NCI-H1092 (cell line): Measurements from ENCODE around the gene SHANK2.

ENCODE experiments used
- DNase-seq: peaks from one replicate; lab custom pipeline; 2025; lab: John Stamatoyannopoulos, UW

Gene SHANK2

DNA sequence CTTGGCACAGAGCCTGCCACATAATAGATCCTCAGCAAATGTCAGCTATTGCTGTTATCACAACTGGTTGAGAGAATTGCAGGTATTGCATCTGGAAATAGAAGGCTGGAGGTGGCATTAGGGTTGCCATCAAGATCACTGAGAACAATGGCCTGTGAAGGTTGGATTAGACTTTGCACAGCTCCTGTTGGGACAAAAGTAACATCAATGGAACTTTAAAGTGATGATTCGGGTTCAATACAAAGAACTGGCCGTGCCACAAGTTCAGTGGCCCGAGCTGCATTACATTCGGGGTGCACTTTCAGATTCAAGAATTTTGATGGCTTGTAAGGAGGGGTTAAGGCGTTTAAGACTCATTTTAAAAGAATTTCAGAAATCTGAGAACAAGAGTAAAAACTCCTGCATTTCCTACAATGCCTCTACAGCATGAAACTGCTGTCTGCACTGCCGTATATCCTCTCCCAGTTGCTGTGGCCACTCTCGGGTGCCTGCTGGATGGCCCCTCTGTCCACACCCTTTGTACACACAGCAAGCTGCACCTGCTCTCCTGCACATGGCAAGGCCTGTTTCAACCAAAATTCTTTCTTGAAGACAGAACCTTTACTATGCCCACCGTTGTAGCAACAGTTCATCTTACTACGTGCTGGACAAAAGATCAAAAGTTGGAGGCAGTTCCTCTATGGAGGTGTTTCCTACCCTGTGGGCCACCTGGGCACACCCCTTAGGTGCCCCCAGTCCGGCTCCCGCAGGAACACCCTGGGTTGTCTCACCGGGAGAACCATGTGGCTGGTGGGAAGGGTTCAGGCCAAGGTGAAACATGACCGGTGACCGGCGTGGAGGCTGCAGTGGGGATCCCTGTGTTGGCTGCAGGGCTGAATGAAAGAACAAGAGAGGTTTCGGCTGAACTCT, 17.5 kb upstream of the SHANK2 start:
- no peak for DNase-seq

DNA sequence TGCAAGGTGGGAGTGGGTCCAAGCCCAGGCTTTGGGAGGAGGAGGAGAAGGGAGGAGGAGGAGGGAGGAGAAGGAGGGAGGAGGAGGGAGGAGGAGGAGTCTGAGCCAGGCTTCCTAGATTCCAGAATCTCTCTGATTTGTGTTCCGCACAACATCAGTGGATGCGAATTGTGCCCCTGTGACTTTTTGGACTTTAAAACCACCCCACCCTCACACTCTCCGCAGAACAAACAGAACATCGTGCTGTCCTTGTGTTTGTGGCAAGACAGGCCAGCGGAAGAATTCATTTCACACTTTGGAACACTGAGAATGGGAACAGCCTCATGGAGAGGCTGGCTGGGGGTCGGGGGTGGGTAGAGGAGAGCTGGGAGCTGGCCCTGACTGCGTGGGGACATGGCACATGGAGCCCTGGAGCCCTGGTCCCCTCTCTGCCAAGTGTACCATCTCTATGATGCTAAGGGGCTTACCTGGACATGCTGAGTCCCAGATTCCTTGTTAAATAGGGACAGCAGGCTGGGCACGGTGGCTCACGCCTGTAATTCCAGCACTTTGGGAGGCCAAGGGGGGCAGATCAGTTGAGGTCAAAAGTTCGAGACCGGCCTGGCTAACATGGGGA, 16.4 kb upstream of the SHANK2 start:
- no peak for DNase-seq

DNA sequence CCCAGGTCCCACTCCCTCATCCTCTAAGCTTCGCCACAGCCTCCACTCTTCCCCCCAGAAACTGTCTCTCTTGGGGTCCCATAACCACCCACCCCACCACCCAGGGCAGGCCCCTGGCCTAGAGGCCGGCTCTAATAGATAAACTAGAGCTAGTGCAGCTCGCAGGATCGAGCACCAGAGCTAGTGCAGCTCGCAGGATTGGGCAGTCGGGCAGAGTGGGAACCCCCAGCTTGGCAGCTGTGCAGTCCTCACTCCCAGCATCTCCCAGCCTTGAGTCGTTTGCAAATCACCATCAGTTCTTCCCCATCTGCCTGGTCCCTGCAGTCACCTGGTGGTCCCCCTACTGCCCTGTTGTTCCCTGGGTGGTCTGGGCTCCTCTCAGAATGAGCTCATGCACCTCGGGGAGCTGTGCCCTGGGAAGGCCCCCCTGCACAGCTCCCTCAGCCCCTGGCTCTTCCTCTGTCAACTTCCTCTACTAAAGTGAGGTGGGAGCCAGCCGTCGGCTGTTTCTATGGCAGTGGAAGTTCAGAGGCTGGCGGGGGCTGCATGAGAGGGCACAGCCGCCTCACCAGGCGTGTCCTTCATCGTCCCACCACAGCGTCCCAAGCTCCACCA, 15.5 kb upstream of the SHANK2 start:
- DNase-seq, result no peak

DNA sequence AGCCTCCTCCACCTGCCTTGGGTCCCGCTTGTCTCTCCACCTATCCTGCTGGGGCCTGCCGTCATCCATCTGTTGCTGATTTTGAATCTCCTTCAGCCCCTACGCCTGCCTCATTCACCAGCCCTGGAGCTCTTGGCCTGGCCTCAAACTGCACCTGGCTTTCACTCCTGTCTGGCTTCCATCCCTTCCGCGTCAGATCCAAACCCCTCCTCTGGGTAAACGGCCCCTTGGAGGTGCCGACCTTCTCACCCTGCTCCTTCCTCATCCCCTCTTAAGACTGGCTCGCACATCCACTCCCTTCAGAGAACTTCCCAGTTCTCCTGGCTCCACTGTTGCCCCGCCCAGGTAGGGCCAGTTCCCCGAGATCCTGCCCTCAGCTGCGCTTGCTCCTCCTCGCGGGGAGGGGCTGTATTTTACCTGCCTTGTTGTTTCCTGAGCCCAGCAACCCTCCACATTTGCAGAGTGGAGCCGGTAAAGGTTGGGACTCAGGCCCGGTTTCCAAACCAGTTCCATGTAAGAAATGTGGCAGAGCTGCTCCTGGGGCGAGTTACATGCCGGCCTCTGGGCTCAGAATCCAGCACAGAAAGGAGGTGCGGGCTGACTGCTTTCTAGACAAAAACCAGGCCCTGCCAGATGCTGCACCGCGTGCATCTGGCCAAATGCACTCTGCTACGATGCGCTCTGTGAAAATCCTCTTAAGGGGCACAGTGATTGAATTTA, 13.9 kb upstream of the SHANK2 start:
- no peak for DNase-seq

DNA sequence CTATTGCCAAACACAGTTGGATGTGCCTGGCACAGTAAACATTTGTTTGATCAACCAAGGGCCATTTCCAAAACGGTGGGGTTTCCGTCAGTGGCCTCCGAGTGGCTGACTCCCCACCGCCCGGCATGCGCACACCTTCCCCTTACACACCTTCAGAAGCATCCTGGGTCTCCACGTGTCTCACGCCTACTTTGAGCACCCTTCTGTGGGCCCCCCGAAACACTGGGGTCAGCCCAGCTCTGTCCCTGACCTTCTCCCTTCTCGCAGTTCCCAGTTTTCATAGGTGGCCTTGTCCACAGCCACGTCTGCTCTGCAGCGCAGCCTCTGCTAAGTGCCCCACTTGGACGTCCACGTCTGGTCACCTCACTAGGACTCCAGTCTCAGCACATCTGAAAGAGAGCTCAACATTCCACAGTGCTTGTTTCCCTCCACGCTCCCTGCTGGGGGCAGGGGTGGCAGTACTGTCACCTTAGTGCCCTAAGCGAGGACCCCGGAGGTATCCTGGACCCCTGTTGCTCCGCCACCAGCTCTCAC, 13.2 kb upstream of the SHANK2 start:
- no peak for DNase-seq

DNA sequence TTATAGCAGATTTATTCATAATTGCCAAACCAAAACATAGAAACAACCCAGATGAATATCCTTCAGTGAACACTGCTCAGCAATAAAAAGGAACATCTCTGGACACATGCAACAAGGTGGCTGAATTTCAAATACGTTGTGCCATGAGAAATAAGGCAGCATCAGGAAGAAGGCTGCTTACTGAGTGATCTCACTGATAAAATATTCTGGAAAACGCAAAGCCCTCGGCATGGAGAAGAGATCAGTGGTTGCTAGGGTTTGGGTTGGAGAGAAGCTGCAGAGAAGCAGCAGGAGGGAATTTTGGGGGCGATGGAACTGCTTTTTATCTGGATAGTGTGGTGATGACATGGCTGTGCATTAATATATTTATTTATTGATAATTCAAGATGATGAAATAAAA, 11.0 kb upstream of the SHANK2 start:
- DNase-seq, result no peak

DNA sequence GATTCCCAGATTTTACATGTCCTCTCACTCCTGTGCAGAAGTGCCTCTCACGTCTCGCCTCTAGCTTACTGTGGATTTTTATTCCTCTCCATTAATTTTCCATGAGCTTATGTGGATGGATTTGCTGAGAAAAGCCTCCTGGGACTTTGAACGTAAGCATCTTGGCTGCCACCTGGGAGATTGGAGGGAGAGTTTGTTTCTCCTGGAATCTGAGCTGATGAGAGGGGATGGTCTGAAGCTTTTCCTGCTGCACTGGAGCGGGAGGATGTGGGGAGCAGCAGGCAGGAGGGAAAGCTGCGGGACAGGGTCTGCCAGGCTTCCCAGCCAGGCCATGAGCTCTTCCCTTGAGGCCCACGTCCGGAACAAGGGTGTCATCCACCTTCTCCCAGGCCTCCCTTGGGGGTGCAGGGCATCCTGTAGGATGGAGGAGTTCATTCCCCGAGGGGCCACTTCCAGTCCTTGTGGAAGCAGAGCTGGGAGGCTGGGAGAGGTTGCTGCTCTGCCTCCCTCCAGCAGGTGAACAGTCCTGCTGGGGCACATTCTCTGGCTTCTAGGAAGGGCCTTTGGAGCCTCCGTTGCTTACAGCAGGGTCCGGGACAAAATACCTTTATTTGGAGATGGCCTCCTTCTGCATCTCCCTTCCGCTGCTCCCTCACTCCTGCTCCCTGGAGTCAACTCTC, 3.6 kb upstream of the SHANK2 start:
- no peak for DNase-seq

DNA sequence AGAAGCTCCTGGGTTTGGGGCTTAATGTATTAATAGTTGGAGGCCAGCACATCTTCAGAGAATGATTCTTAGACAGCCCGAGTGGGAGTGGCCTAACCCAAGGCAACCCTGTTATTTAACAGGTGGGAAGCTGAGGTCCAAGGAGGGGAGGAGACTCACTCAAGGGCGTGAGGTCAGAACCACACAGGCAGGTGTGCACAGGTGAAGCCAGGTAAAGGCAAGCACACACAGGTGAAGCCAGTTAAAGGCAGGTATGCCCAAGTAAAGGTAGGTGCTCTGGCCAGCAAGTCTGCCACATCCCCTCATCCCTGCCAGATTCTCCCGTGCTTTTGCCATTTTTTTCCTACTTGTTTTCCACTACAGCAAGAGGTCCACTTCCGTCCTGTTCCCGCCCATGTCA, 2.9 kb upstream of the SHANK2 start:
- DNase-seq, result no peak

DNA sequence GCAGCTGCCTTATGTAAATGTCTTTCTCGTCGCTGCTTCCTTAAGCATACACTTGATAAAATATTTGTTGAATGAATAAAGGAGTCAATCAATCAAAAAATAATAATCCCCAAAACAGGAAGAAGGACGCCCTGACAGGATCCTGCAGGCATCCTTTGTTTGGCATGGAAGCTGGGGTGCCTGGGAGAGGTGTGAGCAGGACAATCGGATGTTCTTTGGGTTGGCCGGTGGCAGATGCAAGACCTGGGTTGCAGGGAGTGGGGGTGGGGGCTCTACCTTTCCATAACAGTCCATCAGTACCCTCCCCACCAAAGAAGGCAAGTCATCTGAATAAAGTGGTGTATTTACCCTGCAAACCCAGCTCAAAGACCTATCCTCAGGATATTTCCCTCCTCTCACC, 1.4 kb upstream of the SHANK2 start:
- no peak for DNase-seq

DNA sequence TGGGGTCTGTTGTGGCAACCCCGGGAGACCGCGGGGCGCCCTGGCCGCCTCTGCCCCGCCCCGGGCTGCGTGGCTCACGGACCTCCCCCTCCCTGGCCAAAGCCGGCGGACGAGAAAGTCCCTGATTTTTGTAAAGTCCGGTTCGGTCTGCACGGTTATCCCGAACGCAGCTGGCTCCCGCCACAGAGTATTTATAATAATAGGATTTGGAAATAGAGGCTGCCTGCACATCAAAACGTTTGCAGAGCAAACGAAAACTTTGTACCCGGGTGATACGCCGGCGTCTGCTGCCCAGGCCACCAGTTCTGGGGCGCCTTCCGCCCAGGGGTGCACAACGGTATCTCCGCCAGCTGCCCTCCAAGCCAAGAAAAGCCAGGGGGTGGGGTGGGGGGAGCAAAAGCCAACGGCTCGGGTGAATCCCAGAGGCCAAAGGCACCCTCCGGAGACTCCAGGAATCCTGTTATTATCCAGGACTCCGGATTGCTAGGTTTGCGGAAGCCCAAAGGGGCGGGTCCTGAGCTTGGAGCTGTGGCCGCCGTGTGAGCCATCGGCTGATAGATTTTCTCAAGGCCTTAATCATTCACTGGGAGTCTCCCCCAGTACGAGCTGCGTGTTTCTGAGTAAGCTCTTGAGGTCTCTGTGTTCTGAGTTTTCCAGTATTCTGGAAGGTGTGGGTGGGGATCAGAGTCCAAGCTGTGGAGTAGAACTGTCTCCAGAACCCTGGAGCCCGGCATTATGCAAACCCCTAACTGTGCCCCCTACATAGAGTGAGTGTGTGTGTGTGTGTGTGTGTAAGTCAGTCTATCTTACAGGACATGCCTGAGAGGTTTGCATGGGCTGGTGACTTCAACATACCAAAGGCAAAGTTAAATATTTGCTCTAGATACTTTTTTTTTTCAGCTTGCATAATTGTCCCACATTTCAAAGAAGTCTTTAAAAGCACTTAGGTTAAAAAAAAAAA, 673 bp upstream of the SHANK2 start:
- DNase-seq, result no peak

DNA sequence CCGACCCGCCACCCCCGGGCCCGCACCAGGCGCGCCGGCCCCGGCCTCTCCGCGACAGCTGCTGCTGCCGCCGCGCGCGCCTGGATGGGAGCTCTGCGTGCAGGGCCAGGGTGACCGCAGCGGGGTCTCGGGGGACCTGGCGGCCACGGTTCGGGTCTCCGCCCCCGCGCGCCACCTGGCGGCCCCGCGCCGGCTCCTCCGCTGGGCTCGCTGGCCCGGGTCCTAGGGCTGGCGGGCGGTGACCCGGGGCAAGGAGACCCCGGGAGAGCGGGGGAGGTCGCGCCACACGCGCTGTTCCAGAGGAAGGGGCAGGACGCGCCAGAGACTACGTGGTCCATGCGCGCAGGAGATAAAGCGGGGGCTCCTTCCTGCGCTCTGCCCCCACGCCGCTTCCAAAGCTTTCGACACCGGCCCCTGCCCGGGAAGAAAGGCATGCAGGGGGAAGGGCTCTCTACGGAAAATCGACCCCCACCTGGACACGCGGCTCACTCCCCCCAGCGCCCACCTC, 562 bp downstream of the SHANK2 start:
- peak; percentile 65 for DNase-seq

DNA sequence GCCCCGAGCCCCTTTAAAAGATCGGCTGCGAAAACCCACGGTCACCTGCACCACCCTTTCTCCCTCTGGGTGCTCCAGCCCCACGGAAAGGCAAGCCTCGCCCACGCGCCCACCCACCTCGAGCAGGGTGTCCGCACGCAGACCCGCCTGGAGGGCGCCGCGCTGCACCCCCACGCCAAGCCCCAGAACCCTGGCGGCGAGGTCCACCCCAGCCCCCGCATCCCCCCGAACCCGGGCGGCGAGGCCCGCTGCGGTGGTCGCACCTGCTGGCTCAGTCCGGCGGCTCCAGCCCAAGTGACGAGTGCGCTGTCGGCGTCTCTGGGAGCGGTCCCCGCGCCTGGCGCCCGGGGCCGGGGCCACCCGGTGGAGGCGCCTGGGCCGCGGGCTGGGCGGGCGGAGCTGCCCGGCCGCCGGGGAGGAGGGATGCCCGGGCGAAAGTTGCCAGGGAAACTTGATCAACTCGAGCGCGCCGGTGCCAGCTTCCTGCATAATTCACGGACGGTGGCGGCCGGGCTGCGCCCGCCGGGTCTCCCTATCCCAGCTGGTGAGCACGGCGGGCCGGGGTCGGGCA, 1.1 kb downstream of the SHANK2 start:
- peak; percentile 36 for DNase-seq

DNA sequence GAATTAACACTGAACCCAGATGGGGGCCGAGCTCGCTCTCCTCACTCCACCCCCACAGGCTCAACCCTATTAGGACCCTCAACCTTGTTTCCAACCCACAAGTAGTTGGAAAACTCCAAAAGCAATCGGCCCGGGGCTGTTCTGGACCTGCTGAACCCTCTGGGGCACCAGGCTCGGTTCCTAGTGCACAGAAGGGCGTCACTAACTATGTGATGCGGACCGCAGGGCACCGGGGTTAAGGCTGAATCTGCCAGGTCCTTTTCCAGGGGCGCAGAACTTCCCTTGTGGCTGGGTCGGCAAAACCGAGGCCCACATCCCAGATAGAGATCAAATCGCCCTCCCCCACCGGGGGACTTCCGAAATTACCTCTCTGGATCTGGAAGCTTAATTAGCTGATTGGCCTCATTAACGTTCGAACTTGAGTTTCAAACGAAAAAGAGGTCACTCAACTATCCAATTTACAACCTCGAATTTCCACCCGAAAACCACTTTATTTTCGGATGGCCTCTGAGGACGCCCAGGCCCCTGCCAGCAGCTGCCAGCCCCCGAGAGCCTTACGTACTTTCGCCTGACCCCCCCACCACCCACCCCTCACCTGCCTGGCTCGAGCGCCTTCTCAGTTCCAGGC, 1.7 kb downstream of the SHANK2 start:
- DNase-seq, result no peak

DNA sequence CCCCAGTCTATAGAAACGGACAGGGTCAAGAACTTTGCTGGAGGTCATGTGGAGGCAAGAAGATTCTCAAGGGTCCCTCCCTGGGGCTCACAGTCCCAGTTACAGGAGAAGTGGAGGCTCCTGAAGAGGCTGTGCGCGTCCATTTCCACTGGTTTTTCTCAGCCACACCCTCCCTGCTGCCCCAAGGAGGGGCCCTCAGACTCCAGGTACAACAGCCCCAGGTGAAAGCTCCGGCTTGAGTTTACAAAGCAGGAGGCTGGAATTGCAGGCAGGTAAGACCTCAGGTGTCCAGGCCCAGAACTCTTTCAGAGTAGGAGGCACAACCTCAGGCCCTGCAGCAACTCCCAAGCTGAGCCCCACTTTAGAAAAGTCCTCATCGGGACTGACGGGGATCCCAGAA, 3.1 kb downstream of the SHANK2 start:
- DNase-seq, result no peak

DNA sequence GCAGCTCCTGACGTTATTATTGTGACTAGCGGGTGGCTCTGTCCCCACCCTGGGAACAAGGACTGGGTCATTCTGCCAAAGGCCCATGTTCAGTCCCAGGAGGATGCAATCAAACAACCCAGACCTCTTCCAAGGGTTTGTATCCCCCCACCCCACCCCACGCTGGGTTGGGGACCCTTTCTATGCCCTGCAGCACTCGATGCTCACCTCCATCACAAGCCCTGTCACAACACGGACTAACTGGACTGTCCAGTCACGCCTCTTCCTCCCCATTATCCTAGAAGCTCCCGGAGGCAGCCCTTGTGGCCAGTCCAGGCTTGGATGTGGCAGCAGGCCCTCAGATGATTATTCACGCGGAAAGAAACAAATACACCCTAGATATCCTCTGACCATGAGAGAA, 3.7 kb downstream of the SHANK2 start:
- DNase-seq, result no peak

DNA sequence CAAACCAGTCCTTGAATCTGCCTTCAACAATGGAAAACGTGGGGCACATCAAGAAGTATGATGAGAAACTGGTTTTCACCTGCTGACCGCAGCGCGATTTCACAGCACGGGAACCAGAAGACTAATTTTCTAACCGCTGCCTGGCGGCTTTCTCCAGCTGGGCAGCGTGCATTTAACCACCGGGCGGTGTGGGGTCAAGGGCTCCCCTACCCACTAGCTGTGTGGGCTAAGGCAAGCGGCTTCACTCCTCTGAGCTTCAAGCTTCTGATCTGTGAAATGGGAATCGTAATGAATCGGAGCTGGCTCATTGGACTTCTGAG, 4.2 kb downstream of the SHANK2 start:
- DNase-seq, result no peak

DNA sequence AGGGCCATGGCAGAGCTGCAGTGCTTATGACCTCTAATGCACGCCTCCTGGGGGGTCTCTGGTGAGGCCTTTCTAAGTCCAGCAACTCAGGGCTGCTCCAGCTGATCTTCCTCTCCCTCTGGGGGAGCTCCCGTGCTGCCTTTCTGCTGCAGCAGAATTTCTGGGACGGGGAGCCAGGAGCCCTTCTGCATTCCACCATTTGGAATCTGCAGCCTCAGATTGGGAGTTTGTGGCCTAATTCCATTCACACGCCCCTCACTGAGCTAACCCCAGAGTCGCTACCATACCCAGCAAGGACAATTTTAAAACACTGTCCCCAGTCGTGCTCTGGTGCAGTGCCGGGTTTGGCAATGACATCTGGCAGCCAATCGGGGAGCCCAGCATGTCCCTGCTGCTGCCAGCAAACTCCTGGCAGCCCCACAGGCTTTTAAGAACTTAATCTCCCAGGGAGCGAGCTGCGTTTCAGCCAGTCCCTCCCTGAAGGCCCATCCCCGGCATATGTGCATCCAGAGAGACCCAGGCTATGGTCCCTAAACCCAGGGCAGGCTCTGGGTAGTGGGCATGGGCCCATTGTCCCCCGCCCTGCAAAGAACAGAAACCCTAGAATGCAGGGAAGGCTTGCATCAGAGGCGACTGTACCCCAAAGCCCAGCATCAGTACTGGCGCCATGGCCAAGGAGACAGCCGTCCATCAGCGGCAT, 4.7 kb downstream of the SHANK2 start:
- no peak for DNase-seq

DNA sequence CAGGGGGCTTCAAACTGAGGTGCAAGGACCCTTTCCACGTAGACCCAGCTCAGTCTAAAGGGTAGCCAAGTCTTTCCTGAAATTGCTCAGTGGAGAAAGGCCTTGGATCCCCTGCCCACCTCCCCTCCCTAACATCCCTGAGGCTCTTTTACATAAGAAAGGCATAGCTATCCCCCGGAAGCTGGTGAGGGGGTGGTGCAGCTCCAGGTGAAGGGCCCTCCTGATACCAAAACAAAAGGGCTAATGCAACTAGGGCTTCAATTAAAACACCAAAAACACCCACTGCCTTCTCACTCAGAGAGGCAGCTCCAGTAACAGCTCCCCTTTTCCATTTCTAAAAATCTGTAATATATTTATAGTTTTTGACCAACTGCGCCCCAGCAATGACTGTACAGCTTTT, 5.8 kb downstream of the SHANK2 start:
- DNase-seq, result no peak
